HuH-7 (cell line): ENCODE results near the gene ARX.

Source experiments
- DNase-seq: peaks from one replicate; pipeline ENCODE4 v3.0.0; 2011; ENCODE audit warnings: low spot score

The ARX gene

GRCh38 chrX:25016938-25017598, 1.3 kb upstream of the ARX start:
- DNase-seq = no peak

GRCh38 chrX:25016361-25016671, 551 bp upstream of the ARX start:
- DNase-seq = no peak

GRCh38 chrX:25014366-25014838, 1.4 kb downstream of the ARX start:
- DNase-seq = no peak

- no peak for DNase-seq
Measured at GRCh38 chrX:25013632-25014365, 2.0 kb downstream of the ARX start.

- DNase-seq = no peak
Measured at GRCh38 chrX:25012793-25013631, 2.8 kb downstream of the ARX start.

- no peak for DNase-seq
Measured at GRCh38 chrX:25012433-25012735, 3.4 kb downstream of the ARX start.

GRCh38 chrX:25011589-25012432, 4.0 kb downstream of the ARX start:
- no peak for DNase-seq

- no peak for DNase-seq
Measured at GRCh38 chrX:25010784-25011588, 4.8 kb downstream of the ARX start.

GRCh38 chrX:25009407-25009806, 6.4 kb downstream of the ARX start:
- no peak for DNase-seq

- no peak for DNase-seq
Measured at GRCh38 chrX:25007059-25008053, 8.4 kb downstream of the ARX start.

GRCh38 chrX:25006586-25007058, 9.1 kb downstream of the ARX start:
- DNase-seq = no peak

GRCh38 chrX:25005382-25006185, 10.2 kb downstream of the ARX start:
- DNase-seq = no peak

GRCh38 chrX:25005034-25005381, 10.8 kb downstream of the ARX start:
- no peak for DNase-seq

GRCh38 chrX:25004485-25005032, 11.2 kb downstream of the ARX start:
- no peak for DNase-seq

- DNase-seq = no peak
Measured at GRCh38 chrX:25004040-25004439, 11.7 kb downstream of the ARX start.

GRCh38 chrX:25003066-25003849, 12.5 kb downstream of the ARX start:
- DNase-seq = no peak

- no peak for DNase-seq
Measured at GRCh38 chrX:25002661-25003020, 13.1 kb downstream of the ARX start.
